H9 (cell line): ENCODE measurements around the gene HDC. TPM values are rescaled to one million over a fixed set of nuclear protein-coding genes. Genes with fewer than 3 reads are reported as not detected.

Experiments used
- DNase-seq: peaks from one replicate; pipeline ENCODE4 v3.0.0-alpha.2; 2017
- H2AFZ ChIP-seq: one replicate; pipeline ENCODE4 v1.6.1; 2013; ENCODE audit warnings: mild to moderate bottlenecking, low read length, control low read depth, moderate library complexity
- H2AK5ac ChIP-seq: 2 replicates; pipeline ENCODE4 v1.6.1; 2013; ENCODE audit warnings: low read length, control low read depth, mixed read lengths; ENCODE audit not compliant: insufficient read length
- H2BK120ac ChIP-seq: one replicate; pipeline ENCODE4 v1.6.1; 2013; ENCODE audit warnings: low read depth, mild to moderate bottlenecking, low read length, control low read depth, inconsistent platforms; ENCODE audit not compliant: poor library complexity, severe bottlenecking
- H2BK12ac ChIP-seq: 2 replicates; pipeline ENCODE4 v1.6.1; 2013; ENCODE audit warnings: low read length, control low read depth, mixed read lengths, low read depth; ENCODE audit not compliant: insufficient read length
- H2BK15ac ChIP-seq: 2 replicates; pipeline ENCODE4 v1.6.1; 2013; ENCODE audit warnings: low read depth, low read length, control low read depth
- H2BK20ac ChIP-seq: one replicate; pipeline ENCODE4 v1.6.1; 2013; ENCODE audit warnings: low read depth, mild to moderate bottlenecking, low read length, control low read depth, inconsistent platforms; ENCODE audit not compliant: poor library complexity, severe bottlenecking
- H2BK5ac ChIP-seq: 2 replicates; pipeline ENCODE4 v1.6.1; 2013; ENCODE audit warnings: low read length, control low read depth, mixed read lengths; ENCODE audit not compliant: insufficient read length
- H3K14ac ChIP-seq: 2 replicates; pipeline ENCODE4 v1.6.1; 2013; ENCODE audit warnings: low read length, control low read depth; ENCODE audit not compliant: insufficient read depth
- H3K18ac ChIP-seq: 2 replicates; pipeline ENCODE4 v1.6.1; 2013; ENCODE audit warnings: low read depth, mild to moderate bottlenecking, mixed read lengths, low read length, control low read depth; ENCODE audit not compliant: insufficient read length
- H3K23ac ChIP-seq: 2 replicates; pipeline ENCODE4 v1.6.1; 2013; ENCODE audit warnings: low read length, control low read depth, mixed read lengths, low read depth; ENCODE audit not compliant: insufficient read length
- H3K23me2 ChIP-seq: 2 replicates; pipeline ENCODE4 v1.6.1; 2013; ENCODE audit warnings: low read depth, mild to moderate bottlenecking, mixed read lengths, low read length, control low read depth; ENCODE audit not compliant: insufficient read length, poor library complexity, severe bottlenecking
- H3K27ac ChIP-seq: 2 replicates; pipeline ENCODE4 v1.5.1; 2013; ENCODE audit warnings: low read length, control low read depth, mixed read lengths, low read depth; ENCODE audit not compliant: insufficient read length
- H3K27me3 ChIP-seq: 2 replicates; pipeline ENCODE4 v1.6.1; 2013; ENCODE audit warnings: low read length, control low read depth, inconsistent platforms; ENCODE audit not compliant: insufficient read depth
- H3K4ac ChIP-seq: 2 replicates; pipeline ENCODE4 v1.6.1; 2013; ENCODE audit warnings: low read depth, mild to moderate bottlenecking, control low read depth, inconsistent platforms, low read length, moderate library complexity
- H3K4me1 ChIP-seq: 2 replicates; pipeline ENCODE4 v1.6.1; 2013; ENCODE audit warnings: low read length, control low read depth, inconsistent platforms; ENCODE audit not compliant: insufficient read depth
- H3K4me2 ChIP-seq: 2 replicates; pipeline ENCODE4 v1.6.1; 2013; ENCODE audit warnings: low read length, control low read depth, mixed read lengths; ENCODE audit not compliant: insufficient read length, insufficient read depth
- H3K56ac ChIP-seq: 2 replicates; pipeline ENCODE4 v1.6.1; 2013; ENCODE audit warnings: low read depth, mild to moderate bottlenecking, mixed read lengths, low read length, control low read depth; ENCODE audit not compliant: insufficient read length
- H3K79me1 ChIP-seq: 2 replicates; pipeline ENCODE4 v1.6.1; 2013; ENCODE audit warnings: low read depth, mild to moderate bottlenecking, moderate library complexity, low read length, control low read depth, inconsistent platforms; ENCODE audit not compliant: insufficient read depth, poor library complexity, severe bottlenecking
- H3K79me2 ChIP-seq: 2 replicates; pipeline ENCODE4 v1.6.1; 2013; ENCODE audit warnings: low read length, control low read depth, inconsistent platforms; ENCODE audit not compliant: insufficient read depth
- H3K9ac ChIP-seq: 2 replicates; pipeline ENCODE4 v1.6.1; 2013; ENCODE audit warnings: low read length, control low read depth, mixed read lengths; ENCODE audit not compliant: insufficient read length; ENCODE audit errors: extremely low read depth
- H3K9me3 ChIP-seq: one replicate; pipeline ENCODE4 v1.6.1; 2013; ENCODE audit warnings: low read depth, low read length, inconsistent platforms; ENCODE audit not compliant: control insufficient read depth
- H3T11ph ChIP-seq: one replicate; pipeline ENCODE4 v1.6.1; 2013; ENCODE audit warnings: mild to moderate bottlenecking, low read length, control low read depth, inconsistent platforms
- H4K20me1 ChIP-seq: one replicate; pipeline ENCODE4 v1.6.1; 2013; ENCODE audit not compliant: control insufficient read depth, insufficient read length, insufficient read depth
- H4K5ac ChIP-seq: 2 replicates; pipeline ENCODE4 v1.6.1; 2013; ENCODE audit warnings: low read depth, mild to moderate bottlenecking, mixed read lengths, low read length, control low read depth; ENCODE audit not compliant: insufficient read length
- H4K8ac ChIP-seq: replicated peaks from 2 replicates; pipeline ENCODE4 v1.6.1; 2013; ENCODE audit warnings: low read length, control low read depth, mixed read lengths, low read depth; ENCODE audit not compliant: insufficient read length
- H4K91ac ChIP-seq: 2 replicates; pipeline ENCODE4 v1.6.1; 2013; ENCODE audit warnings: low read depth, mild to moderate bottlenecking, moderate library complexity, mixed read lengths, low read length, control low read depth; ENCODE audit not compliant: insufficient read length
- H3K27ac Mint-ChIP-seq, 3 experiments: 2 replicates in 2 of 3; 3 replicates in 1 of 3; pipeline ENCODE4 v1.8.0; 2020 to 2021; ENCODE audit warnings: mixed read lengths in 3 of 3, mild to moderate bottlenecking in 1 of 3, moderate library complexity in 1 of 3
- H3K27me3 Mint-ChIP-seq: 2 replicates; pipeline ENCODE4 v1.8.0; 2021; ENCODE audit warnings: low read depth, mild to moderate bottlenecking, moderate library complexity, mixed read lengths
- H3K36me3 Mint-ChIP-seq, 3 experiments: 2 replicates in 2 of 3; 3 replicates in 1 of 3; pipeline ENCODE4 v1.8.0; 2020 to 2021; ENCODE audit warnings: low read depth in 3 of 3, mixed read lengths in 3 of 3; ENCODE audit not compliant: insufficient read depth in 1 of 3
- H3K4me1 Mint-ChIP-seq, 2 experiments: 2 replicates each; pipeline ENCODE4 v1.8.0; 2020; ENCODE audit warnings: mixed read lengths in 2 of 2
- H3K4me3 Mint-ChIP-seq, 2 experiments: 2 replicates in 1 of 2; 3 replicates in 1 of 2; pipeline ENCODE4 v1.8.0; 2020 to 2021; ENCODE audit warnings: mild to moderate bottlenecking in 2 of 2, mixed read lengths in 2 of 2, moderate library complexity in 1 of 2
- H3K9me3 Mint-ChIP-seq, 2 experiments: 2 replicates in 1 of 2; 3 replicates in 1 of 2; pipeline ENCODE4 v1.8.0; 2020; ENCODE audit warnings: mild to moderate bottlenecking in 2 of 2, mixed read lengths in 2 of 2, moderate library complexity in 1 of 2
- total RNA-seq: library from RNA; stranded (reverse); gene quantifications from 2 replicates; pipeline ENCODE4 v1.2.1, GENCODE V29; 2021
- TF ChIP-seq, protein P1 (sequence below): fragments of 200-600 bp; sonication (generic); conservative IDR thresholded peaks from 3 replicates; pipeline ENCODE4 v1.8.0; 2021; ENCODE audit warnings: antibody characterized with exemption, mild to moderate bottlenecking

HDC gene
- total RNA-seq, 1 experiment from 2014 or later: not detected

DNA sequence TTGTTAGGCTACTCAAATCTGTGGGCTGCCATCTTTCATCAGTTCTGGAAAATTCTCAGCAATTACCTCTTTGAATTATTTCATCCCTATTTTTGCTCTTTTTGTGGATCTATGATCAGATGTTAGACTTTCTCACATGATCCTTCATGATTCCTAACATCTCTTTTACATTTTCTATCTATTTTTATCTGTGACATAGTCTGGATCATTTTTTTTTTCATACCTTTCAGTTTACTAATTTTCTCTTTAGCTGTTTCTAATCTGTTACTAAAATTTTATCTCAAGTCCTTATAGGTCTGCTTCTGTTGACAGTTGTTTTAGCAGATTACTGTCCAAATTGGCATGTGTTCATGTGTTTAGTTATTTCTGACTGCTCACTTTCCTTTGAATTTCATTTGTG lies 42.3 kb upstream of the HDC start:
- no peak overlapping the region for H3K18ac ChIP-seq
- no peak overlapping the region for H2BK20ac ChIP-seq
- TF ChIP-seq, protein P1, sequence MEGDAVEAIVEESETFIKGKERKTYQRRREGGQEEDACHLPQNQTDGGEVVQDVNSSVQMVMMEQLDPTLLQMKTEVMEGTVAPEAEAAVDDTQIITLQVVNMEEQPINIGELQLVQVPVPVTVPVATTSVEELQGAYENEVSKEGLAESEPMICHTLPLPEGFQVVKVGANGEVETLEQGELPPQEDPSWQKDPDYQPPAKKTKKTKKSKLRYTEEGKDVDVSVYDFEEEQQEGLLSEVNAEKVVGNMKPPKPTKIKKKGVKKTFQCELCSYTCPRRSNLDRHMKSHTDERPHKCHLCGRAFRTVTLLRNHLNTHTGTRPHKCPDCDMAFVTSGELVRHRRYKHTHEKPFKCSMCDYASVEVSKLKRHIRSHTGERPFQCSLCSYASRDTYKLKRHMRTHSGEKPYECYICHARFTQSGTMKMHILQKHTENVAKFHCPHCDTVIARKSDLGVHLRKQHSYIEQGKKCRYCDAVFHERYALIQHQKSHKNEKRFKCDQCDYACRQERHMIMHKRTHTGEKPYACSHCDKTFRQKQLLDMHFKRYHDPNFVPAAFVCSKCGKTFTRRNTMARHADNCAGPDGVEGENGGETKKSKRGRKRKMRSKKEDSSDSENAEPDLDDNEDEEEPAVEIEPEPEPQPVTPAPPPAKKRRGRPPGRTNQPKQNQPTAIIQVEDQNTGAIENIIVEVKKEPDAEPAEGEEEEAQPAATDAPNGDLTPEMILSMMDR: no peak
- H2BK15ac ChIP-seq: no peak overlapping the region
- no peak overlapping the region for H4K5ac ChIP-seq
- H3K23ac ChIP-seq: no peak overlapping the region
- H3K9ac ChIP-seq: no peak overlapping the region
- H3K27ac Mint-ChIP-seq: no peak overlapping the region
- H3K14ac ChIP-seq: no peak overlapping the region
- H3T11ph ChIP-seq: no peak overlapping the region
- no peak overlapping the region for H3K27ac ChIP-seq
- H2BK120ac ChIP-seq: no peak overlapping the region
- H3K23me2 ChIP-seq: no peaks in the 10 kb centered on the region
- no peaks in the 10 kb centered on the region for H3K27me3 Mint-ChIP-seq
- H3K9me3 ChIP-seq: peaks cover 7% of the 10 kb centered on the region
- H3K79me2 ChIP-seq: no peaks in the 10 kb centered on the region
- H3K9me3 Mint-ChIP-seq: peaks cover 17 to 24% of the 10 kb centered on the region in 2 experiments
- peaks cover 30 to 41% (median 40%) of the 10 kb centered on the region in 3 experiments for H3K36me3 Mint-ChIP-seq
- H4K20me1 ChIP-seq: no peaks in the 10 kb centered on the region
- no peak overlapping the region for H3K4me2 ChIP-seq
- H2BK5ac ChIP-seq: no peak overlapping the region
- H3K27me3 ChIP-seq: no peaks in the 10 kb centered on the region
- H3K56ac ChIP-seq: no peak overlapping the region
- H2BK12ac ChIP-seq: no peak overlapping the region
- peaks cover 2% of the 10 kb centered on the region for H3K79me1 ChIP-seq
- H2AFZ ChIP-seq: no peak overlapping the region
- H4K91ac ChIP-seq: no peak overlapping the region
- H3K4me1 Mint-ChIP-seq: no peaks in the 10 kb centered on the region
- no peak overlapping the region for H4K8ac ChIP-seq
- no peak overlapping the region for H2AK5ac ChIP-seq
- no peaks in the 10 kb centered on the region for H3K4me1 ChIP-seq
- no peak overlapping the region for H3K4ac ChIP-seq
- DNase-seq: no peak
- H3K4me3 Mint-ChIP-seq: no peak overlapping the region
